Suprapubic skin (tissue), 4 donors: ENCODE measurements around the gene SLC6A7. TPM values are rescaled to one million over a fixed set of nuclear protein-coding genes. Genes with fewer than 3 reads are reported as not detected.

ENCODE experiments used
- DNase-seq, 2 donors: peaks; one replicate each; pipeline ENCODE4 v3.0.0-alpha.2; 2019; ENCODE audit warnings: low spot score in 2 of 2
- H3K27ac ChIP-seq: fragments of 200-600 bp; sonication (generic); one replicate; pipeline ENCODE4 v1.5.1; 2019
- H3K27me3 ChIP-seq: fragments of 200-600 bp; sonication (generic); one replicate; pipeline ENCODE4 v1.5.1; 2019
- H3K36me3 ChIP-seq: fragments of 200-600 bp; sonication (generic); one replicate; pipeline ENCODE4 v1.5.1; 2019
- H3K4me1 ChIP-seq: fragments of 200-600 bp; sonication (generic); one replicate; pipeline ENCODE4 v1.5.1; 2019
- H3K4me3 ChIP-seq: fragments of 200-600 bp; sonication (generic); one replicate; pipeline ENCODE4 v1.5.1; 2019; ENCODE audit warnings: mild to moderate bottlenecking
- H3K9me3 ChIP-seq: fragments of 200-600 bp; sonication (generic); one replicate; pipeline ENCODE4 v1.5.1; 2019
- EP300 ChIP-seq: sonication (generic); formaldehyde crosslinking; IDR thresholded peaks from one replicate; pipeline ENCODE4 v1.6.1; 2017; ENCODE audit warnings: antibody characterized with exemption
- POLR2A ChIP-seq, 2 donors: fragments of 450-650 bp; IDR thresholded peaks; one replicate each; pipeline ENCODE4 v1.6.1; 2017; ENCODE audit warnings: antibody characterized with exemption in 2 of 2, mild to moderate bottlenecking in 2 of 2, moderate library complexity in 2 of 2
- POLR2AphosphoS5 ChIP-seq, 3 donors: sonication (generic); formaldehyde crosslinking; IDR thresholded peaks; one replicate each; pipeline ENCODE4 v1.6.1; 2017; ENCODE audit warnings: antibody characterized with exemption in 3 of 3
- WGBS: methylation state at CpG from one replicate; pipeline ENCODE4 v1.1.5; 2018; 5-methylcytosine and 5-hydroxymethylcytosine counted together
- total RNA-seq, 4 donors: library from RNA; depleted of rRNA; stranded (reverse); fragments of >200 nt; gene quantifications; one replicate each; pipeline ENCODE4 v1.1.0, GENCODE V29; 2016
- TF ChIP-seq, protein P1 (sequence below), 2 donors: fragments of 200-600 bp in 1 of 2; fragments of 450-650 bp in 1 of 2; sonication (generic) in 1 of 2; IDR thresholded peaks; one replicate each; pipeline ENCODE4 v1.5.1; 2016 to 2019; ENCODE audit warnings: antibody characterized with exemption in 2 of 2, mild to moderate bottlenecking in 1 of 2, moderate library complexity in 1 of 2

SLC6A7 gene
- total RNA-seq, 4 donors from 2014 or later: not detected

- TF ChIP-seq, protein P1, sequence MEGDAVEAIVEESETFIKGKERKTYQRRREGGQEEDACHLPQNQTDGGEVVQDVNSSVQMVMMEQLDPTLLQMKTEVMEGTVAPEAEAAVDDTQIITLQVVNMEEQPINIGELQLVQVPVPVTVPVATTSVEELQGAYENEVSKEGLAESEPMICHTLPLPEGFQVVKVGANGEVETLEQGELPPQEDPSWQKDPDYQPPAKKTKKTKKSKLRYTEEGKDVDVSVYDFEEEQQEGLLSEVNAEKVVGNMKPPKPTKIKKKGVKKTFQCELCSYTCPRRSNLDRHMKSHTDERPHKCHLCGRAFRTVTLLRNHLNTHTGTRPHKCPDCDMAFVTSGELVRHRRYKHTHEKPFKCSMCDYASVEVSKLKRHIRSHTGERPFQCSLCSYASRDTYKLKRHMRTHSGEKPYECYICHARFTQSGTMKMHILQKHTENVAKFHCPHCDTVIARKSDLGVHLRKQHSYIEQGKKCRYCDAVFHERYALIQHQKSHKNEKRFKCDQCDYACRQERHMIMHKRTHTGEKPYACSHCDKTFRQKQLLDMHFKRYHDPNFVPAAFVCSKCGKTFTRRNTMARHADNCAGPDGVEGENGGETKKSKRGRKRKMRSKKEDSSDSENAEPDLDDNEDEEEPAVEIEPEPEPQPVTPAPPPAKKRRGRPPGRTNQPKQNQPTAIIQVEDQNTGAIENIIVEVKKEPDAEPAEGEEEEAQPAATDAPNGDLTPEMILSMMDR (IDR thresholded peaks at IDR 0.05): no peak
- no peak for TF ChIP-seq POLR2AphosphoS5 (IDR thresholded peaks at IDR 0.05)
- TF ChIP-seq POLR2A (IDR thresholded peaks at IDR 0.05): no peak
- TF ChIP-seq EP300: no peak
- no peak for DNase-seq
- Histone ChIP-seq H3K27me3 (peaks cover 20% of the 10 kb centered on the region), H3K4me3 (no peak overlapping the region), H3K9me3 (no peaks in the 10 kb centered on the region), H3K4me1 (peaks cover 45% of the 10 kb centered on the region), H3K27ac (no peak overlapping the region), H3K36me3 (no peaks in the 10 kb centered on the region)
- WGBS: 74% methylated on average over 3 of the region's 3 CpGs
Measured at GRCh38 chr5:150163035-150163434, 26.8 kb upstream of the SLC6A7 start.

DNA sequence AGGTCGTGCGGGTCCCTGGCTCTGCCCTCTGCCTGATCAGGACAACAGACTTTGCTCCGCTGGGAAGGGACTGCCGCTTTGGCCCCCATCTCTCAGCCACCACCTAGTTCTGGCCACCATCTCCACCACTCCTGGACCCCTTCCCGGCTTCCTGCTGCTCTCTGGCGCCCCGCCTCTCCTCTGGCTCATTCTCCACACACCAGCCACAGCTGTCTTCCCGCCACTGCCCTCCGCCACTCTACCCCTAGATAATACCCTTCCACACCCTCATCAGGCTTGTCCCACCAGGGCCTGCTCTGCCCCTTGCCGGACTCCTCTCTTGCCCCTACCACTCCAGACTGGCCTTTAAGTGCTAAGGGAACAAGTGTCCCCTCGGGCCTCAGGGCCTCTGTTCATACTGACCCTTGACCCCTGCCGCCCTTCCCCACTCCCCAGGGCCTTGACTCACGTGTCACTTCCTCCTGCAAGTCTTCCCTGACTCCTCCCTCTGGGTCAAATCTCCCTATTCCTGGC lies 26.3 kb upstream of the SLC6A7 start:
- Histone ChIP-seq H3K27ac (peak overlapping the region; percentile 76), H3K36me3 (no peaks in the 10 kb centered on the region), H3K9me3 (no peaks in the 10 kb centered on the region), H3K4me1 (peaks cover 40% of the 10 kb centered on the region), H3K4me3 (no peak overlapping the region), H3K27me3 (peaks cover 22% of the 10 kb centered on the region)
- no peak for TF ChIP-seq POLR2A (IDR thresholded peaks at IDR 0.05)
- TF ChIP-seq, protein P1 (IDR thresholded peaks at IDR 0.05): peak in 1 of 2 donors; percentile 20
- 53% methylated on average over 13 of the region's 13 CpGs for WGBS
- DNase-seq: peak in 1 of 2 donors; percentile 84

GRCh38 chr5:150164211-150164980 lies 25.5 kb upstream of the SLC6A7 start:
- no peak for DNase-seq
- Histone ChIP-seq H3K4me1 (peaks cover 33% of the 10 kb centered on the region), H3K9me3 (no peaks in the 10 kb centered on the region), H3K36me3 (no peaks in the 10 kb centered on the region), H3K4me3 (no peak overlapping the region), H3K27ac (peak overlapping the region; percentile 76), H3K27me3 (peaks cover 22% of the 10 kb centered on the region)
- 74% methylated on average over 6 of the region's 6 CpGs for WGBS
- TF ChIP-seq POLR2A (IDR thresholded peaks at IDR 0.05): no peak
- TF ChIP-seq, protein P1 (IDR thresholded peaks at IDR 0.05): no peak
- peak in 1 of 3 donors; percentile 27 for TF ChIP-seq POLR2AphosphoS5 (IDR thresholded peaks at IDR 0.05)

DNA sequence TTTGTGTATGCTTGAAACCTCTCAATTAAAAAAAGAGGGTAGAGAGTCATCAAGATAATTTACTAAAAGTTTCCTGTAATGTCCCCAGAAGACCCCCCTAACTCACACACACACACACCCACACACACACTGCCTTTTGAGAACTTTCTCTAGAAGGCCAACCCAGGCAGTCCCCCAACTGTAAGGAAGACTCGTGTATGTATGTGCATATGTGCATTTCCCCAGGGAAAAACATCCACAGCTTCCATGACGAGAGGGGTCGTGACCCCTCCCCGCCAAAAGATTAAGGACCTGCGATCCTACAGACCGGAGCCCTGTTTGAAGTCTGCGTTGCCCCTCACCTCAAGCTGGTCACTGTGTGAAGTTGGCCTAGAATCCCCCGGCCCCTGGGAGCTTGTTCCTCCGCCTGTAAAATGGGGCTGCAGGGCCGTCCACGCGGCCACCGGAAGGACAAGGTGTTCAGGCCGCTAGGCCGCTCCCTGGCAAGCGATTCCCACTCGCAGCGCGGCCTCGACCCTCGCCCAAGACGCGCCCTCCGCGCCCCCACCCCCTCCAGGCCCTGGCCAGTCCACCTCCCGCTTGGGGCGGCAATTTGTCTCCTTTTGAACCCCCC lies 23.7 kb upstream of the SLC6A7 start:
- peaks cover 22% of the 10 kb centered on the region for H3K27me3 ChIP-seq

More for the DNA sequence above, 23.7 kb upstream of the SLC6A7 start:
- Histone ChIP-seq H3K4me3 (no peak overlapping the region), H3K4me1 (peaks cover 28% of the 10 kb centered on the region), H3K27ac (no peak overlapping the region), H3K36me3 (no peaks in the 10 kb centered on the region), H3K9me3 (no peaks in the 10 kb centered on the region)
- 79% methylated on average over 19 of the region's 27 CpGs for WGBS
- DNase-seq: no peak
- TF ChIP-seq POLR2A (IDR thresholded peaks at IDR 0.05): no peak
- TF ChIP-seq EP300: no peak
- TF ChIP-seq, protein P1 (IDR thresholded peaks at IDR 0.05): no peak
- TF ChIP-seq POLR2AphosphoS5 (IDR thresholded peaks at IDR 0.05): no peak
